Tibial nerve (tissue), 4 donors: ENCODE results near the gene LINC01488.

Experiments
- EP300 ChIP-seq, 2 donors: sonication (generic); formaldehyde crosslinking; IDR thresholded peaks; one replicate each; pipeline ENCODE4 v1.6.1; 2017; ENCODE audit warnings: antibody characterized with exemption in 2 of 2, mild to moderate bottlenecking in 1 of 2
- TF ChIP-seq, protein P1 (sequence below), 5 experiments: fragments of 200-600 bp in 3 of 5; fragments of 450-650 bp in 2 of 5; sonication (generic) in 3 of 5; IDR thresholded peaks; one replicate each; pipeline ENCODE4 v1.5.1; 2016 to 2019; ENCODE audit warnings: antibody characterized with exemption in 5 of 5, mild to moderate bottlenecking in 3 of 5, moderate library complexity in 2 of 5

DNA sequence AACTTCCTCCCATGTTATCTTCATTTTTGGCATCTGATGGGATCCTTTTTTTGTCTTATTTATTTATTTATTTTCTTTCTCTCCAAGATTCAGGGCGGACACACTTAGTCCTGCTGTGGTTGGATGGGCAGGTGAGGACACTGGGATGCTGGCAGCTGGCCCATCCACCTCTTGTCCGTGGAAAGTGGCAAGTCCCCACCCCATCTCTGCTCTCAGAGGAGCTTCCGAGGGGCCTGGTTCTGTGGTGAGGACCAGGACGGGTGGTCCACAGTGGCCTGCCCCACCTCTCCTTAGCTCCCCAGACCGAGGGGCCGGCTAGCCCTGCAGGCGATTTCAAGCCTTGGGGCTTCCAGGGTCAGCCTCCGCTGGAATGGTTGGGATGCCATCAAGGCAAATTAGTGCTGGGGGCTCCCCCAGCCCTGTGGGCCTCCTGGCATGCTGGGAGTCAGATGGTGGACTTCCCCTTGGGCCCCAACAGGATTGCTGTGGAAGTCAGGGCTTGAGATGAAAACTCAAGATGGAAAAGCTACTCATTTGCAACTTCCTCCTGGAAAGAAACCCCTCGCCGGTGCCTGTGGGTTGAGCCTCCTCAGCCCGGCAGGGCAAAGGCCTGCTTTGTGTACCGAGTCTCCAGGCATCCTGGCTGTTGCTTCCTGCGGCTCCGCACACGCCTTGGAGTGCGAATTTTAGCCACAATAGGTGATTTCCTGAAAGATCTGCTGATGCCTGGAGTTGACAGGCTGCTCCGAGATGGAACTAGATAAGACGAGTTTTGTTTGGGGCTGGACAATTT is 31.2 kb upstream of the LINC01488 start:
- TF ChIP-seq, protein P1, sequence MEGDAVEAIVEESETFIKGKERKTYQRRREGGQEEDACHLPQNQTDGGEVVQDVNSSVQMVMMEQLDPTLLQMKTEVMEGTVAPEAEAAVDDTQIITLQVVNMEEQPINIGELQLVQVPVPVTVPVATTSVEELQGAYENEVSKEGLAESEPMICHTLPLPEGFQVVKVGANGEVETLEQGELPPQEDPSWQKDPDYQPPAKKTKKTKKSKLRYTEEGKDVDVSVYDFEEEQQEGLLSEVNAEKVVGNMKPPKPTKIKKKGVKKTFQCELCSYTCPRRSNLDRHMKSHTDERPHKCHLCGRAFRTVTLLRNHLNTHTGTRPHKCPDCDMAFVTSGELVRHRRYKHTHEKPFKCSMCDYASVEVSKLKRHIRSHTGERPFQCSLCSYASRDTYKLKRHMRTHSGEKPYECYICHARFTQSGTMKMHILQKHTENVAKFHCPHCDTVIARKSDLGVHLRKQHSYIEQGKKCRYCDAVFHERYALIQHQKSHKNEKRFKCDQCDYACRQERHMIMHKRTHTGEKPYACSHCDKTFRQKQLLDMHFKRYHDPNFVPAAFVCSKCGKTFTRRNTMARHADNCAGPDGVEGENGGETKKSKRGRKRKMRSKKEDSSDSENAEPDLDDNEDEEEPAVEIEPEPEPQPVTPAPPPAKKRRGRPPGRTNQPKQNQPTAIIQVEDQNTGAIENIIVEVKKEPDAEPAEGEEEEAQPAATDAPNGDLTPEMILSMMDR (IDR thresholded peaks at IDR 0.05), result no peak
- TF ChIP-seq EP300 (IDR thresholded peaks at IDR 0.05), result peak in 1 of 2 donors; percentile 18
